Measurements from ENCODE around the gene ACSM3.

The ACSM3 gene

GRCh38 chr16:20839504-20839903, 75.7 kb downstream of the ACSM3 start:
- no peak for TF ChIP-seq CTCF (IDR thresholded peaks at IDR 0.05; ENCODE audit: borderline replicate concordance, insufficient read depth, low read depth, low read length)
- no peak overlapping the region for H3K4me3 ChIP-seq (ENCODE audit: low read depth, low read length)

- H3K4me3 ChIP-seq (ENCODE audit: low read depth, low read length): no peak overlapping the region
- no peak for TF ChIP-seq CTCF (IDR thresholded peaks at IDR 0.05; ENCODE audit: borderline replicate concordance, insufficient read depth, low read depth, low read length)
These were observed 80.2 kb downstream of the ACSM3 start for GRCh38 chr16:20844054-20844453.

- TF ChIP-seq CTCF (IDR thresholded peaks at IDR 0.05; ENCODE audit: borderline replicate concordance, insufficient read depth, low read depth, low read length): no peak
- no peak overlapping the region for H3K4me3 ChIP-seq (ENCODE audit: low read depth, low read length)
These were observed 80.8 kb downstream of the ACSM3 start for GRCh38 chr16:20844588-20844987.

GRCh38 chr16:20846030-20846429, 82.2 kb downstream of the ACSM3 start:
- no peak overlapping the region for H3K4me3 ChIP-seq (ENCODE audit: low read depth, low read length)
- TF ChIP-seq CTCF (IDR thresholded peaks at IDR 0.05; ENCODE audit: borderline replicate concordance, insufficient read depth, low read depth, low read length): no peak

- no peak overlapping the region for H3K4me3 ChIP-seq (ENCODE audit: low read depth, low read length)
- TF ChIP-seq CTCF (IDR thresholded peaks at IDR 0.05; ENCODE audit: borderline replicate concordance, insufficient read depth, low read depth, low read length): no peak
These were observed 82.7 kb downstream of the ACSM3 start for GRCh38 chr16:20846551-20846950.

Data from GM12875 (cell line).